Astrocyte of the spinal cord (primary cell): Measurements from ENCODE around the gene PREB.
A peak's percentile ranks its signal among the peaks of the same experiment; 100 is the strongest.

Source experiments
- DNase-seq: peaks from one replicate; pipeline ENCODE4 v3.0.0; 2011; ENCODE audit warnings: low read depth, low spot score
- H3K4me3 ChIP-seq: 2 replicates; pipeline ENCODE4 v1.5.1; 2011; ENCODE audit warnings: low read depth, mild to moderate bottlenecking, low read length, moderate library complexity
- CTCF ChIP-seq: IDR thresholded peaks from 2 replicates; pipeline ENCODE4 v1.5.1; 2012; ENCODE audit warnings: low read depth, mild to moderate bottlenecking, low read length, inconsistent platforms
- in situ Hi-C: cut with HindIII; loops from 2 replicates; pipeline ENCODE4 v1.10.0; 2017; ENCODE audit warnings: low sequenced_read_pairs

PREB gene

DNA sequence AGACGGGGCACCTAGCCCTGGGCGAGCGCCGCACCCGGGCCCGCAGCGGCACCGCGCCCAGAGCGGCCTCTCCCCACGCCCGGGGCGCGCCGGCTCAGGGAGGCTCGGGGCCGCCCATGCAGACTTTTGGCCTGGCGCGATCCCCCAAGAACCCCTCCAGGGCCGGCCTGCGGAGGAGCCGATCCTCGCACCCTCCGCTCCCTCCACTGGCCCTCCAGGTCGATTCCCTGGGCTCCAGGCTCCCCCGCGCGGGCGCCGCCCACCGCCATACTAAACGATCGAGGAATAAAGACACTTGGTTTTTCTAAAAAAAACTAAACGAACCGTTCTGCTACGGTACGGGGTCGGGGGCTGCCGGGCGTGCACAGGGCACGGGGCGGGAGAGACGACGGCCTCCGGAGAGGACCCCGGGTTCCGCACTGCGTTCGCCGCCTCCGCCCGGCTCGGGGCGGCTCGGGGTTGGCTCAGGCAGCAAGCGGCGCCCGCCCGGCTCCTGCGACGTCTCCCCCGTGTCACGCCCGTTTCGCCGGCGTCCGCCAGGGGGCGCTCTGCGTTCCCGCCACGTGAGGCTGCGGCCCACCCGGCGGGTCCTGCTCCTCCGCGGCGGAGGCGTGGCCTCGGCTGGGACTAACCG lies 48.2 kb downstream of the PREB start:
- in situ Hi-C loops = no loop called here
- H3K4me3 ChIP-seq = peak overlapping the region; percentile 51
- DNase-seq = peak; percentile 91

DNA sequence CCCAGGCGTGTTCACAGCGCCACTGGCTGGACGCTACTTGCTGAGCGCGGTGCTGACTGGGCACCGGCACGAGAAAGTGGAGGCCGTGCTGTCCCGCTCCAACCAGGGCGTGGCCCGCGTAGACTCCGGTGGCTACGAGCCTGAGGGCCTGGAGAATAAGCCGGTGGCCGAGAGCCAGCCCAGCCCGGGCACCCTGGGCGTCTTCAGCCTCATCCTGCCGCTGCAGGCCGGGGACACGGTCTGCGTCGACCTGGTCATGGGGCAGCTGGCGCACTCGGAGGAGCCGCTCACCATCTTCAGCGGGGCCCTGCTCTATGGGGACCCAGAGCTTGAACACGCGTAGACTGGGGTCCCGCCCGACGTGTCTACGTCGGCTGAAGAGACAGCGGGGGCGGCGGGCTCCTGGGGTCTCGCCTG lies 48.8 kb downstream of the PREB start:
- H3K4me3 ChIP-seq = peak overlapping the region; percentile 51
- in situ Hi-C loops = no loop called here
- DNase-seq = peak; percentile 70
- peak; percentile 56 for TF ChIP-seq CTCF

More for the DNA sequence above, 48.2 kb downstream of the PREB start:
- TF ChIP-seq CTCF = peak; percentile 68

DNA sequence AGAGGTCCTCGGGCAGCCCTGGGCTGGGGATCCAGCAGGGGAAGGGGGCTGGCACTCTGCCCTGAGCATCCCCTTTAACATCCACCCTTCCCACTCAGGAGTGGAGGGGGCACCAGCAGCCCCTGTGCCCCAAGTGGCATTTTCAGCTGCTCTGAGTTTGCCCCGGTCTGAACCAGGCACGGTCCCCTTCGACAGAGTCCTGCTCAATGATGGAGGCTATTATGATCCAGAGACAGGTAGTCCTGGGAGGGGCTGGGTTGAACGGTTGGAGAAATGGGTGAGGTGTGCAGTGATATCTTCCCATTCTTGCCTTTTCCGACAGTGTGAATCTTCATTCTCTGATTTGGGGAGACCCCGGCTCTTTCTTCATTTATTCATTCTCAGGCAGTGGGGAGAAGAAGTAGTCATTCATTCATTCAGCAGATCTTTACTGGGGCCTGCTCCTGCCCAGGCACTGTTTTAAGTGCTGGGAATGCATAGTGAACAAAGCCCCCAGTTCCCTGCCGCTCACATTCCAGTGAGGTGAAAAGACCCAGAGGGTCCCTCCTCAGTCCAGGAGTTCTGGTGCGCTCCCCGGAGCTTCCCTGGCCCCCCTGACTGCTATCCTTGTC lies 49.3 kb downstream of the PREB start:
- in situ Hi-C loops = no loop called here
- no peak for DNase-seq
- H3K4me3 ChIP-seq = peak overlapping the region; percentile 51
- no peak for TF ChIP-seq CTCF

DNA sequence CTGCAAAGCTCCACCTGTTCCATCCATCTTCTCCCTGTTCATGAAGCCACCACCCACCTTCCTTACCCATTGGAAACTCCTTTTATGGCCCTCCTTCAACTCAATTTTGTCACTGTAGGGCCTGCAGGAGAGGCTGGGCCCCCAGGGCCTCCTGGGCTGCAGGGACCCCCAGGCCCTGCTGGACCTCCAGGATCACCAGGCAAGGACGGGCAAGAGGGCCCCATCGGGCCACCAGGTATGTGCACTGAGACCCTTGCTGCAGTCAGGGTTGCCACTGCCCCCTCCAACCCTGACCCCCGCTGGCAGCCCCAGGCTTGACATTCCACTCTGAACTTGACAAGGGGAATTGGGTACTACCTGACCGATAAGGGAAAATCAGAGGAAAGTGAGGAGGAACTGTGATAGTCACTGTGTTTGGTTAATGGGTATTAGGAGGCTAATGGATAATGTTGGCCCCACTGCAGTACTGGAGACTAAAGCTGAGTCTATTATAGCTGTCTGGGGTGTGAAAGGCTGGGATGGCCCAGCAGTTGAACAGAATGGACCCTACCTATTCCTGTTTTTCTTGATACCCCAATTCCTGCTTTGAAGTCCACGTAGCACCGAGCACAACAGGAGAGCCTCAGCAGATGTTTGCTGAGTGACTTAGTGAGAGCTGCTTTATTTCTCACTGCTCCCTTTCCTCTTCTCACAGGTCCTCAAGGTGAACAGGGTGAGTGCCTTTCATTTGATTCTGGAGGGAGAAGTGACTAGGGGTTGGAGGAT lies 50.0 kb downstream of the PREB start:
- no peak for TF ChIP-seq CTCF
- DNase-seq = no peak
- in situ Hi-C loops = no loop called here
- H3K4me3 ChIP-seq = no peak overlapping the region

DNA sequence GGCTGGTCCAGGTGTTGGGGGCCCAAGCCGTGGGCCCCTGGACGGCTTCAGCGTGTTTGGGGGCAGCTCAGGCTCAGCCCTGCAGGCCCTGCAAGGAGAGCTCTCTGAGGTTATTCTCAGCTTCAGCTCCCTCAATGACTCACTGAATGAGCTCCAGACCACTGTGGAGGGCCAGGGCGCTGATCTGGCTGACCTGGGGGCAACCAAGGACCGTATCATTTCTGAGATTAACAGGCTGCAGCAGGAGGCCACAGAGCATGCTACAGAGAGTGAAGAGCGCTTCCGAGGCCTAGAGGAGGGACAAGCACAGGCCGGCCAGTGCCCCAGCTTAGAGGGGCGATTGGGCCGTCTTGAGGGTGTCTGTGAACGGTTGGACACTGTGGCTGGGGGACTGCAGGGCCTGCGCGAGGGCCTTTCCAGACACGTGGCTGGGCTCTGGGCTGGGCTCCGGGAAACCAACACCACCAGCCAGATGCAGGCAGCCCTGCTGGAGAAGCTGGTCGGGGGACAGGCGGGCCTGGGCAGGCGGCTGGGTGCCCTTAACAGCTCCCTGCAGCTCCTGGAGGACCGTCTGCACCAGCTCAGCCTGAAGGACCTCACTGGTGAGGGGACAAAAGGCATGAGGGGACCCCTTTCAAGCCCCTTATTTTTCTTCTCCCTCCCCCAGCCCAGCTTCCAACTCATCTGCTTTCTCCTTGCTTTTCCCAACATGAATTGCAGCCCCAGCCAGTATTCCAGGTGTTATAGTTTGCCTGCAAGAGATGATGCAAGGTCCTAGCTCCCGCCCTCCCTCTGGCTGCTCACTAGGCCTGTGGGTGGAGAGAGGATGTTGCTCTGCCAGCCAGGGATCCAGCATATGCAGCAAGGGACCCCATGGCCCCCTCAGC lies 50.8 kb downstream of the PREB start:
- no peak for TF ChIP-seq CTCF
- DNase-seq = no peak
- in situ Hi-C loops = no loop called here

DNA sequence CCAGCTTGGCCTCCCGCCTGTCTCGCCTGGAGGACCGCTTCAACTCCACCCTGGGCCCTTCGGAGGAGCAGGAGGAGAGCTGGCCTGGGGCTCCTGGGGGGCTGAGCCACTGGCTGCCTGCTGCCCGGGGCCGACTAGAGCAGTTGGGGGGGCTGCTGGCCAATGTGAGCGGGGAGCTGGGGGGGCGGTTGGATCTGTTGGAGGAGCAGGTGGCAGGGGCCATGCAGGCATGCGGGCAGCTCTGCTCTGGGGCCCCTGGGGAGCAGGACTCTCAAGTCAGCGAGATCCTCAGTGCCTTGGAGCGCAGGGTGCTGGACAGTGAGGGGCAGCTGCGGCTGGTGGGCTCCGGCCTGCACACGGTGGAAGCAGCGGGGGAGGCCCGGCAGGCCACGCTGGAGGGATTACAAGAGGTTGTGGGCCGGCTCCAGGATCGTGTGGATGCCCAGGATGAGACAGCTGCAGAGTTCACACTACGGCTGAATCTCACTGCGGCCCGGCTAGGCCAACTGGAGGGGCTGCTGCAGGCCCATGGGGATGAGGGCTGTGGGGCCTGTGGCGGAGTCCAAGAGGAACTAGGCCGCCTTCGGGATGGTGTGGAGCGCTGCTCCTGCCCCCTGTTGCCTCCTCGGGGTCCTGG lies 51.5 kb downstream of the PREB start:
- in situ Hi-C loops = no loop called here
- no peak for DNase-seq
- TF ChIP-seq CTCF = no peak
- no peak overlapping the region for H3K4me3 ChIP-seq

More for the DNA sequence above, 50.8 kb downstream of the PREB start:
- H3K4me3 ChIP-seq = no peak overlapping the region
